IMR-90 (cell line): ENCODE data around the gene SLC25A6.

Source experiments
- BHLHE40 ChIP-seq: fragments of 150-350 bp; IDR thresholded peaks from 2 replicates; pipeline ENCODE4 v1.6.1; 2016; ENCODE audit warnings: mild to moderate bottlenecking, low read depth, low read length
- CEBPB ChIP-seq: IDR thresholded peaks from 2 replicates; pipeline ENCODE4 v1.6.1; 2012; ENCODE audit warnings: low read depth, low read length, improper control_type of control experiment
- CHD1 ChIP-seq: IDR thresholded peaks from 2 replicates; pipeline ENCODE4 v1.6.1; 2012; ENCODE audit warnings: low read depth, low read length, improper control_type of control experiment
- CTCF ChIP-seq: conservative IDR thresholded peaks from 2 replicates; pipeline ENCODE4 v1.5.1; 2012; ENCODE audit warnings: mild to moderate bottlenecking, low read depth, low read length, improper control_type of control experiment
- MAFK ChIP-seq: IDR thresholded peaks from 2 replicates; pipeline ENCODE4 v1.6.1; 2012; ENCODE audit warnings: low read depth, low read length, improper control_type of control experiment
- MAZ ChIP-seq: IDR thresholded peaks from 2 replicates; pipeline ENCODE4 v1.6.1; 2012; ENCODE audit warnings: low read depth, mild to moderate bottlenecking, low read length, improper control_type of control experiment, moderate library complexity, borderline replicate concordance
- NFE2L2 ChIP-seq: fragments of 150-350 bp; IDR thresholded peaks from 2 replicates; pipeline ENCODE4 v1.6.1; 2016; ENCODE audit warnings: low read depth, mild to moderate bottlenecking, low read length
- POLR2A ChIP-seq: IDR thresholded peaks from 2 replicates; pipeline ENCODE4 v1.6.1; 2012; ENCODE audit warnings: mild to moderate bottlenecking, low read depth, low read length
- RAD21 ChIP-seq: IDR thresholded peaks from 2 replicates; pipeline ENCODE4 v1.6.1; 2012; ENCODE audit warnings: low read length, improper control_type of control experiment
- RFX5 ChIP-seq: IDR thresholded peaks from 2 replicates; pipeline ENCODE4 v1.8.0; 2012; ENCODE audit warnings: low read depth, mild to moderate bottlenecking, low read length, moderate library complexity
- SMC3 ChIP-seq: fragments of 150-350 bp; IDR thresholded peaks from 2 replicates; pipeline ENCODE4 v1.6.1; 2016; ENCODE audit warnings: low read depth, mild to moderate bottlenecking, antibody characterized with exemption, low read length, moderate library complexity
- USF2 ChIP-seq: fragments of 150-350 bp; IDR thresholded peaks from 2 replicates; pipeline ENCODE4 v1.6.1; 2017; ENCODE audit warnings: mild to moderate bottlenecking, antibody characterized with exemption, low read length, low read depth

- TF ChIP-seq RFX5 (no peak), CTCF (no peak), RAD21 (no peak), NFE2L2 (no peak), CEBPB (no peak), POLR2A (no peak), BHLHE40 (no peak), MAFK (no peak), CHD1 (no peak), USF2 (no peak), SMC3 (no peak), MAZ (no peak)
These were observed 31.7 kb downstream of the SLC25A6 start for GRCh38 chrX:1360171-1360570.
